HepG2 (cell line): Measurements from ENCODE around the gene ZIM2. TPM values are rescaled to one million over a fixed set of nuclear protein-coding genes. Genes with fewer than 3 reads are reported as not detected.

Experiments used
- AGO2 ChIP-seq: fragments of 200-400 bp; formaldehyde crosslinking; optimal IDR thresholded peaks from 2 replicates; pipeline ENCODE3; 2017; ENCODE audit warnings: mild to moderate bottlenecking, low read depth, low read length, moderate library complexity
- ATRX ChIP-seq: sonication (generic); formaldehyde crosslinking; IDR thresholded peaks from 2 replicates; pipeline ENCODE4 v1.4.0; 2020; ENCODE audit warnings: missing genetic modification reagents, borderline replicate concordance
- CREB1 ChIP-seq, 2 experiments: fragments of 450-650 bp in 1 of 2; IDR thresholded peaks; 2 replicates each; pipeline ENCODE4 v1.6.1; 2016 to 2017; ENCODE audit warnings: control low read depth in 1 of 2, mild to moderate bottlenecking in 1 of 2, missing compliant biosample characterization in 1 of 2, missing genetic modification characterization in 1 of 2
- KDM5B ChIP-seq: sonication (generic); formaldehyde crosslinking; IDR thresholded peaks from 2 replicates; pipeline ENCODE4 v1.4.0; 2020; ENCODE audit warnings: missing genetic modification reagents, mild to moderate bottlenecking, borderline replicate concordance
- POGZ ChIP-seq: sonication (generic); formaldehyde crosslinking; IDR thresholded peaks from 2 replicates; pipeline ENCODE4 v1.4.0; 2020; ENCODE audit warnings: mild to moderate bottlenecking, missing genetic modification reagents
- POLR2G ChIP-seq: fragments of 200-400 bp; formaldehyde crosslinking; IDR thresholded peaks from 2 replicates; pipeline ENCODE4 v1.6.1; 2018; ENCODE audit warnings: mild to moderate bottlenecking, low read depth, low read length, moderate library complexity
- polyA plus RNA-seq, 8 experiments: library from polyadenylated mRNA; depleted of rRNA in 3 of 8; stranded (reverse) in 7 of 8; unstranded in 1 of 8; fragments of >200 nt; fragmentation: Illumina TruSeq in 4 of 8; extraction: Trizol in 4 of 8; gene quantifications; 2 replicates each; pipeline versions ENCODE4 v1.2.1 to v1.2.3, GENCODE V29; 2011 to 2016; ENCODE audit warnings: low read depth in 4 of 8, missing spikeins in 1 of 8, mixed read lengths in 1 of 8; ENCODE audit not compliant: insufficient read depth in 1 of 8
- total RNA-seq, 5 experiments: library from RNA; depleted of rRNA; stranded (reverse); fragments of >200 nt; fragmentation: Illumina TruSeq; extraction: Trizol; gene quantifications; 2 replicates each; pipeline ENCODE4 v1.2.3, GENCODE V29; 2016; ENCODE audit warnings: low read depth in 1 of 5
- TF ChIP-seq, protein P1 (sequence below): IDR thresholded peaks from 2 replicates; pipeline ENCODE4 v1.6.1; 2016; ENCODE audit warnings: control low read depth
- TF ChIP-seq, protein P2 (sequence below): IDR thresholded peaks from 2 replicates; pipeline ENCODE4 v1.6.1; 2016; ENCODE audit warnings: low read depth, borderline replicate concordance
- TF ChIP-seq, protein P3 (sequence below): sonication (generic); formaldehyde crosslinking; IDR thresholded peaks from 2 replicates; pipeline ENCODE4; 2020; ENCODE audit warnings: missing genetic modification reagents, mild to moderate bottlenecking, borderline replicate concordance

Gene ZIM2
- total and polyA plus RNA-seq, 2 of the 13 experiments (the other 11 are each of a cell fraction or from before 2014, with no cell fraction given) = 7.2 to 10.3 TPM

DNA sequence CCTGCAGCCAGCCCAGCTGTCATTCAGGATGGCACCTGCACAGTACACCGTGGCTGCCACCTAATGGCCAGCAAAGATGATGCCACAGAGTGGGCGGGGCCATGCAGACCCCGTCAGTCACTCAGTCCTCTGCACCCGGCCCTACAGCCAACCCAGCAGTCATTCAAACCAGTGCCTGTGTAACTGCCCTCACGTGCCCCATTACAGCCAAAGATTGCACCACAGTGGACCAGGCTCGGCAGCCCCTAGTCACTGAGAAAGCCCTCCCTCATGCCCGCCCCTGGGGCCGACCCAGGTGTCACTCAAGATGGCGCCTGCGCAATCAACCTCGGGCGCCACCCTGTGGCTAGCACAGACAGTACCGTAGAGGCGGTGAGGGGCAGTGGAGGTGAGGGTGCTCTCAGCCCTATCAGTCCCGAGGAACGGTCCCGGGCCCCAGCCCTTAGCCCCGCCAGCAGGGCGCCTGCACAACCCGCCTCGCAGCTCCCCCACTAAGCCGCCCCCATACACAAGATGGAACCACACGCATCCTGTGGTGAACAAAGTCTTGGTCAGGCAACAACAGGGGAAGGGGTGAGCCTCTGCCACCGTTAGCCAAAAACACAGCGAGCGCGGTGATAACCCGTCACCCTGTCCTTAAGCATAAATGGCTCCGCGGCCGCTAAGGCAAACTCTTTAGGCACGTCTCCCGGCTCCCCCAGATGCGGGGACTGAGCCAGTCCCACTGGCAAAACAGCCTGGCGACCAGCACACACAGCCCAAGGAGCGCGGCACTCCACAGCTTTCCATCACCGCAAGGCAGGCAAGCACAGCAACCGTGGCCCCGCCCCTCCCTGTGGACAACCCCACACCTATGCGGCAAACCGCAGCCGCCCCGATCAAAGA lies 2.3 kb downstream of the ZIM2 start (continued):
- TF ChIP-seq POLR2G (peak; percentile 48; the same call in 1 of the 2 replicates), KDM5B (CRISPR knock-in tag) (0 out of 2 replicates have a peak, but pooled peaks have one; percentile 1), AGO2 (peak; percentile 62), ATRX (CRISPR knock-in tag) (no peak), POGZ (CRISPR knock-in tag) (0 out of 2 replicates have a peak, but pooled peaks have one; percentile 43), CREB1 (IDR thresholded peaks at IDR 0.05) (peak; percentile 10; the same call in 1 of the 2 replicates), CREB1 (CRISPR knock-in tag; IDR thresholded peaks at IDR 0.05) (no peak; the same call in 1 of the 2 replicates)
- TF ChIP-seq, protein P1, sequence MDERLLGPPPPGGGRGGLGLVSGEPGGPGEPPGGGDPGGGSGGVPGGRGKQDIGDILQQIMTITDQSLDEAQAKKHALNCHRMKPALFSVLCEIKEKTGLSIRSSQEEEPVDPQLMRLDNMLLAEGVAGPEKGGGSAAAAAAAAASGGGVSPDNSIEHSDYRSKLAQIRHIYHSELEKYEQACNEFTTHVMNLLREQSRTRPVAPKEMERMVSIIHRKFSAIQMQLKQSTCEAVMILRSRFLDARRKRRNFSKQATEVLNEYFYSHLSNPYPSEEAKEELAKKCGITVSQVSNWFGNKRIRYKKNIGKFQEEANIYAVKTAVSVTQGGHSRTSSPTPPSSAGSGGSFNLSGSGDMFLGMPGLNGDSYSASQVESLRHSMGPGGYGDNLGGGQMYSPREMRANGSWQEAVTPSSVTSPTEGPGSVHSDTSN = peak; percentile 81
- TF ChIP-seq, protein P2, sequence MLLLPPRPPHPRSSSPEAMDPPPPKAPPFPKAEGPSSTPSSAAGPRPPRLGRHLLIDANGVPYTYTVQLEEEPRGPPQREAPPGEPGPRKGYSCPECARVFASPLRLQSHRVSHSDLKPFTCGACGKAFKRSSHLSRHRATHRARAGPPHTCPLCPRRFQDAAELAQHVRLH (CRISPR knock-in tag) = no peak
- TF ChIP-seq, protein P3, sequence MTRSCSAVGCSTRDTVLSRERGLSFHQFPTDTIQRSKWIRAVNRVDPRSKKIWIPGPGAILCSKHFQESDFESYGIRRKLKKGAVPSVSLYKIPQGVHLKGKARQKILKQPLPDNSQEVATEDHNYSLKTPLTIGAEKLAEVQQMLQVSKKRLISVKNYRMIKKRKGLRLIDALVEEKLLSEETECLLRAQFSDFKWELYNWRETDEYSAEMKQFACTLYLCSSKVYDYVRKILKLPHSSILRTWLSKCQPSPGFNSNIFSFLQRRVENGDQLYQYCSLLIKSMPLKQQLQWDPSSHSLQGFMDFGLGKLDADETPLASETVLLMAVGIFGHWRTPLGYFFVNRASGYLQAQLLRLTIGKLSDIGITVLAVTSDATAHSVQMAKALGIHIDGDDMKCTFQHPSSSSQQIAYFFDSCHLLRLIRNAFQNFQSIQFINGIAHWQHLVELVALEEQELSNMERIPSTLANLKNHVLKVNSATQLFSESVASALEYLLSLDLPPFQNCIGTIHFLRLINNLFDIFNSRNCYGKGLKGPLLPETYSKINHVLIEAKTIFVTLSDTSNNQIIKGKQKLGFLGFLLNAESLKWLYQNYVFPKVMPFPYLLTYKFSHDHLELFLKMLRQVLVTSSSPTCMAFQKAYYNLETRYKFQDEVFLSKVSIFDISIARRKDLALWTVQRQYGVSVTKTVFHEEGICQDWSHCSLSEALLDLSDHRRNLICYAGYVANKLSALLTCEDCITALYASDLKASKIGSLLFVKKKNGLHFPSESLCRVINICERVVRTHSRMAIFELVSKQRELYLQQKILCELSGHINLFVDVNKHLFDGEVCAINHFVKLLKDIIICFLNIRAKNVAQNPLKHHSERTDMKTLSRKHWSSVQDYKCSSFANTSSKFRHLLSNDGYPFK (CRISPR knock-in tag) = 0 out of 2 replicates have a peak, but pooled peaks have one; percentile 15
